HFFc6 (cell line): Measurements from ENCODE around the gene EEIG2. TPM values are rescaled to one million over a fixed set of nuclear protein-coding genes. Genes with fewer than 3 reads are reported as not detected.
"Not testable (repeated sequence)": the region's sequence is repeated elsewhere in the genome, so short reads cannot be mapped to it uniquely, and the experiment has no call there.

Source experiments
- DNase-seq: peaks from one replicate; pipeline ENCODE4 v3.0.0-alpha.2; 2018
- H3K27ac Mint-ChIP-seq: 2 replicates; pipeline ENCODE4 v1.8.0; 2020; ENCODE audit warnings: mild to moderate bottlenecking, mixed read lengths
- H3K27me3 Mint-ChIP-seq: 2 replicates; pipeline ENCODE4 v1.8.0; 2021; ENCODE audit warnings: mild to moderate bottlenecking, moderate library complexity, mixed read lengths; ENCODE audit not compliant: insufficient read depth
- H3K36me3 Mint-ChIP-seq: 2 replicates; pipeline ENCODE4 v1.8.0; 2021; ENCODE audit warnings: low read depth, mixed read lengths
- H3K4me1 Mint-ChIP-seq: 2 replicates; pipeline ENCODE4 v1.8.0; 2020; ENCODE audit warnings: low read depth, mixed read lengths
- H3K4me3 Mint-ChIP-seq: 2 replicates; pipeline ENCODE4 v1.8.0; 2020; ENCODE audit warnings: mild to moderate bottlenecking, moderate library complexity, mixed read lengths
- H3K9me3 Mint-ChIP-seq: 2 replicates; pipeline ENCODE4 v1.8.0; 2020; ENCODE audit warnings: mild to moderate bottlenecking, mixed read lengths
- long read RNA-seq: library from polyadenylated mRNA; unstranded; transcript quantifications from one replicate; pipeline ENCODE4 v2.0.0, GENCODE V29; 2019
- total RNA-seq, 6 experiments: library from RNA; stranded (reverse); fragmentation: NEBNext Ultra II Directional; extraction: Animal tissue kit (Norgen Biotek cat#: 25700); gene quantifications; 2 replicates in 1 of 6; 3 replicates in 5 of 6; pipeline ENCODE4 v1.2.3, GENCODE V29; 2021
- TF ChIP-seq, protein P1 (sequence below): fragments of 200-600 bp; sonication (generic); IDR thresholded peaks from 2 replicates; pipeline ENCODE4 v1.5.0; 2021; ENCODE audit warnings: antibody characterized with exemption, mild to moderate bottlenecking

EEIG2 gene
- total RNA-seq: 1 to 10 TPM; 3.3 to 5.2 (median 4.5) TPM
- long read RNA-seq: 0 reads

DNA sequence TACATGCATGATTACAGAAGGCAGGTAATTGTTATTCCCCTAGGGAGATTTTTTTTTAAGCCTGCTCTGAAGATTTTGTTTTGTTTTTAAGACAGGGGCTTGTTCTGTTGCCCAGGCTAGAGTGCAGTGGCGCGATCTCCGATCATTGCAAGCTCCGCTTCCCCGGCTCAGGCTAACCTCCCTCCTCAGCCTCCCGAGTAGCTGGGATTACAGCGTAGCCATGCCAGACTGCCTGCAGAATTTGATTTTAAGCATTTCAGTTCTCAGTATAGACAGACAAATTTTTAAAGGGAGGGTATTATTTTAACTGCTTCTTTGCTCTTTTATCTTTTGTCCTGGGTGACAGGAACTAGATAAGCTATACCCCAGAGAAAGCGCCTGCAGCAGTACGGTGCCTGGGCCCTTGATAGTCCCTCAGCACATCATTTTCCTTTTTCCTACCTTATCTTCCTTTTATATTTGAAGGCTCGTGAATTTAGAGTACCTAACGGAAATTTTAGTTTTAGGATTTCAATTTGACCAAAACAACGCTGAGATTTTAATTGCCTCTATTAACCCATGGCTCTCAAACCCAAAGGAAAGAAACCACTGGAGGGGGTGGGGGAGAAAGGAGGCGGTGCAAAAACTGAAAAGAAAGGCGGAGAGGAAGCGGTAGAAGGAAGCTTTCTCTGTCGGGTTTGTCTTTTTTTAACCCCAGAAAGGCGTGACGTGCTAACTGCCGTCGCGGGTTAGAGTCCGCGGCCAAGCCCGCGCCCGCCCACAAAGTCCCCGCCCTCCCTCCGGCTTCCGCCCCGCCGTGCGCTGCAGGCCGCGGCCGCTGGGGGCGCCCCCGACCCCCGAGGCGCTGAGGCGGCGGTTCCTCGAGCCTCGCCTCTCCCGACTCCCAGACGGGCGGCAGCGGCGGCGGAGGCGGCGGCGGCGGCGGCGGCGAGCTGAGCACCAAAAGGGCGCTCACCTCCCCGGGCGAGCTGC is at the start of gene EEIG2:
EEIG2 (plus strand) TSS at position 886 of the 972 bp plus-strand sequence. CDS start 329 bp downstream, outside the sequence.
- Mint-ChIP-seq H3K4me3 (peak within 1 kb of the TSS; percentile 92), H3K36me3 (no peaks in the 10 kb centered on the region), H3K27me3 (no peaks in the 10 kb centered on the region), H3K27ac (peak within 1 kb of the TSS; percentile 78), H3K9me3 (no peaks in the 10 kb centered on the region), H3K4me1 (peaks cover 8% of the 10 kb centered on the region)
- peak; percentile 76 for DNase-seq
- TF ChIP-seq, protein P1, sequence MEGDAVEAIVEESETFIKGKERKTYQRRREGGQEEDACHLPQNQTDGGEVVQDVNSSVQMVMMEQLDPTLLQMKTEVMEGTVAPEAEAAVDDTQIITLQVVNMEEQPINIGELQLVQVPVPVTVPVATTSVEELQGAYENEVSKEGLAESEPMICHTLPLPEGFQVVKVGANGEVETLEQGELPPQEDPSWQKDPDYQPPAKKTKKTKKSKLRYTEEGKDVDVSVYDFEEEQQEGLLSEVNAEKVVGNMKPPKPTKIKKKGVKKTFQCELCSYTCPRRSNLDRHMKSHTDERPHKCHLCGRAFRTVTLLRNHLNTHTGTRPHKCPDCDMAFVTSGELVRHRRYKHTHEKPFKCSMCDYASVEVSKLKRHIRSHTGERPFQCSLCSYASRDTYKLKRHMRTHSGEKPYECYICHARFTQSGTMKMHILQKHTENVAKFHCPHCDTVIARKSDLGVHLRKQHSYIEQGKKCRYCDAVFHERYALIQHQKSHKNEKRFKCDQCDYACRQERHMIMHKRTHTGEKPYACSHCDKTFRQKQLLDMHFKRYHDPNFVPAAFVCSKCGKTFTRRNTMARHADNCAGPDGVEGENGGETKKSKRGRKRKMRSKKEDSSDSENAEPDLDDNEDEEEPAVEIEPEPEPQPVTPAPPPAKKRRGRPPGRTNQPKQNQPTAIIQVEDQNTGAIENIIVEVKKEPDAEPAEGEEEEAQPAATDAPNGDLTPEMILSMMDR: peak; percentile 84

DNA sequence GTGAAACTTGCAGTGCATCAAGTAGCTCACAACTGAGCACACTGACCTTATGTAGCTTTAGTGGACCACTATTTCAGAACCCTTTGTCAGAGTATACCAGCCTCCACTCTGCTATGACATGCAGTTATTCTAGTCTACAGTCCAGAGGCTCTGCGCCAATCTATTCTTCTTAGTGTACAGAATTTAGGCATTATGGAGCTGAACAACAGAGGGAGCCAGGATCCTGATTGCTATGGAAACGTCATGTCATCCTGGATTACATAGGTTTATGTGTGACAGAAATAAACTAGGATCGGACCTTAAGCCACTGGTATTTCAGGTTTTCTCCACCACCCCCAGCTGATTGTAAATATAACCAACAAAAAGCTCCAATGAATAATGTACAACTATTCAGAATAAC is 48.1 kb upstream of the EEIG2 start:
- DNase-seq: no peak
- no peaks in the 10 kb centered on the region; the same call in none of the 2 replicates for H3K27me3 Mint-ChIP-seq
- TF ChIP-seq, protein P1: no peak
- H3K4me3 Mint-ChIP-seq: no peak overlapping the region
- H3K4me1 Mint-ChIP-seq: no peaks in the 10 kb centered on the region
- no peaks in the 10 kb centered on the region for H3K9me3 Mint-ChIP-seq
- no peaks in the 10 kb centered on the region for H3K36me3 Mint-ChIP-seq
- no peak overlapping the region for H3K27ac Mint-ChIP-seq

DNA sequence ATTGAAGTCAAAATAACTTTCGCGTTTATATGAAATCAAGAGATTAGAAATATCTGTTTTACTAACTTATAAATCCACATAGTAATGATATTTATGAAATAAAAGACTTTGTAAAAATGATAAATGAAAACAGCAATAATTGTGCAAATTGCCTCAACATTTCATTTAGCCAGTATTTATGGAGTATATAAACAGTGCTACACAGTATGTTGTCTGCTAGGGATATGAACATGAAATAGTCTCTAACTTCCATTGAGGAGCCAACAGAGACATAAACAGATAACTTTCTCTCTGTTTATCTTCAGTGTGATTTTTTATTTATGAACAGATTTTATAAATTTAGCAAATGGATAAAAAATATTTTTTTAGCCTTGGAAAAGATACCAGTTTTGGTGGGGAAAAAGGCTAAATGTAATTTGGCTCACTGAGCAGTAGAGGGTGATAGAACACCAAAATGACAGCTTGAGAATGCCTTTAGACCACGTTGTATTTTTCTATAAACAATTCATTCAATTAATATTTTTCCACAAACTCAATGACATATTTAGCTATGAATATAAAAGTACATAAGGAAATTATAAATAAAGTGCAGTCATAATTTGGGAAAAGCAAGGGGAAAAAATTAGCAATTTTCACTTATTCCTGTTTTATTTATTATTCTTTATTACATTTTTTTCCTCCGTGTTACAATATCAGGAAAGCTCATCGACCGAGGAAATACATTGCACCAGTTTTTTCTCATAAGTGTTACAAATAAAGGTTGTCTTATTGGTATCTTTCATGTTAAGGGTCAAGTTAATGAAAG is 47.5 kb upstream of the EEIG2 start:
- DNase-seq: peak; percentile 11
- no peak overlapping the region for H3K4me3 Mint-ChIP-seq
- no peaks in the 10 kb centered on the region for H3K36me3 Mint-ChIP-seq
- TF ChIP-seq, protein P1: peak; percentile 89
- H3K27me3 Mint-ChIP-seq: no peaks in the 10 kb centered on the region; the same call in none of the 2 replicates
- H3K27ac Mint-ChIP-seq: no peak overlapping the region
- no peaks in the 10 kb centered on the region for H3K9me3 Mint-ChIP-seq
- no peaks in the 10 kb centered on the region for H3K4me1 Mint-ChIP-seq

DNA sequence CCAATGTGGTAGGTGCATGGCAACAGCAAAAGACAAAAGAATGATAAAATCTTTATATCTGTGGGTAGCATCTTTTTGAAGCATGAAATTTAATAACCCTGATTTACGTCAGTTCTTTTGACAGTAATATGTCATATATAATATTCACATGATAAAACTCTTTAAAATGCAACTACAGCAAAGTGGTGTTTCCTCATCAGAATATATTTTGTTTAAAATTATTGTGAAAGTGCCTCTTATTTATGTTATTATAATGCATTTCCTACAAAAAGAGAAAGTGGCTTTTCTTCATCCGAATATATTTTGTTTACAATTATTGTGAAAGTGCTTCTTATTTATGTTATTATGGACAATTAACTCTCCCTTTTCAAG is 46.9 kb upstream of the EEIG2 start:
- DNase-seq: no peak

DNA sequence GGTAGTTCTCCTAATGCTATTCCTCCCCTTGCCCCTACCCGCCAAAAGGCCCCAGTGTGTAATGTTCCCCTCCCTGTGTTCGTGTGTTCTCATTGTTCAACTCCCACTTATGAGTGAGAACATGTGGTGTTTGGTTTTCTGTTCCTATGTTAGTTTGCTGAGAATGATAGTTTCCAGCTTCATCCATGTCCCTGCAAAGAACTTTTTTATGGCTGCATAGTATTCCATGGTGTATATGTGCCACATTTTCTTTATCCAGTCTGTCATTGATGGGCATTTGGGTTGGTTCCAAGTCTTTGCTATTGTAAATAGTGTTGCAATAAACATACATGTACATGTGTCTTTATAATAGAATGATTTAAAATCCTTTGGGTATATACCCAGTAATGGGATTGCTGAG is 46.0 kb upstream of the EEIG2 start:
- not testable (repeated sequence) for H3K4me3 Mint-ChIP-seq, H3K36me3 Mint-ChIP-seq, H3K4me1 Mint-ChIP-seq, H3K27ac Mint-ChIP-seq, DNase-seq, H3K9me3 Mint-ChIP-seq, H3K27me3 Mint-ChIP-seq

More for the DNA sequence above, 46.9 kb upstream of the EEIG2 start:
- no peak overlapping the region for H3K27ac Mint-ChIP-seq
- no peaks in the 10 kb centered on the region for H3K36me3 Mint-ChIP-seq
- H3K27me3 Mint-ChIP-seq: peaks cover under 1% of the 10 kb centered on the region
- no peak overlapping the region for H3K4me3 Mint-ChIP-seq
- TF ChIP-seq, protein P1: no peak
- H3K9me3 Mint-ChIP-seq: no peaks in the 10 kb centered on the region
- H3K4me1 Mint-ChIP-seq: no peaks in the 10 kb centered on the region

DNA sequence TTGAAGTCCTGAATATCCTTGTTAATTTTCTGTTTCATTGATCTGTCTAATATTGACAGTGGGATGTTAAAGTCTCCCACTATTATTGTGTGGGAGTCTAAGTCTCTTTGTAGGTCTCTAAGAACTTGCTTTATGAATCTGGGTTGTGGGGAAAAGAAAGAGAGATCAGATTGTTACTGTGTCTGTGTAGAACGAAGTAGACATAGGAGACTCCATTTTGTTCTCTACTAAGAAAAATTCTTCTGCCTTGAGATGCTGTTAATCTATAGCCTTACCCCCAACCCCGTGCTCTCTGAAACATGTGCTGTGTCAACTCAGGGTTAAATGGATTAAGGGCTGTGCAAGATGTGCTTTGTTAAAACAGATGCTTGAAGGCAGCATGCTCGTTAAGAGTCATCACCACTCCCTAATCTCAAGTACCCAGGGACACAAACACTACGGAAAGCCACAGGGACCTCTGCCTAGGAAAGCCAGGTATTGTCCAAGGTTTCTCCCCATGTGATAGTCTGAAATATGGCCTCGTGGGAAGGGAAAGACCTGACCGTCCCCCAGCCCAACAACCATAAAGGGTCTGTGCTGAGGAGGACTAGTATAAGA is 42.5 kb upstream of the EEIG2 start:
- H3K4me3 Mint-ChIP-seq, H3K27ac Mint-ChIP-seq, H3K36me3 Mint-ChIP-seq, H3K4me1 Mint-ChIP-seq, H3K9me3 Mint-ChIP-seq, DNase-seq: not testable (repeated sequence)
- peaks cover 15% of the 10 kb centered on the region for H3K27me3 Mint-ChIP-seq
